GM19467 (cell line): Measurements from ENCODE around the gene TOPBP1.
"Not testable (repeated sequence)": the region's sequence is repeated elsewhere in the genome, so short reads cannot be mapped to it uniquely, and the experiment has no call there.

ENCODE experiments used
- ATAC-seq: cut with Tn5 transposase; IDR thresholded peaks from one replicate; pipeline ENCODE4 v1.9.1; 2021; ENCODE audit warnings: mild to moderate bottlenecking, moderate library complexity; ENCODE audit not compliant: unreplicated experiment

Gene TOPBP1

DNA sequence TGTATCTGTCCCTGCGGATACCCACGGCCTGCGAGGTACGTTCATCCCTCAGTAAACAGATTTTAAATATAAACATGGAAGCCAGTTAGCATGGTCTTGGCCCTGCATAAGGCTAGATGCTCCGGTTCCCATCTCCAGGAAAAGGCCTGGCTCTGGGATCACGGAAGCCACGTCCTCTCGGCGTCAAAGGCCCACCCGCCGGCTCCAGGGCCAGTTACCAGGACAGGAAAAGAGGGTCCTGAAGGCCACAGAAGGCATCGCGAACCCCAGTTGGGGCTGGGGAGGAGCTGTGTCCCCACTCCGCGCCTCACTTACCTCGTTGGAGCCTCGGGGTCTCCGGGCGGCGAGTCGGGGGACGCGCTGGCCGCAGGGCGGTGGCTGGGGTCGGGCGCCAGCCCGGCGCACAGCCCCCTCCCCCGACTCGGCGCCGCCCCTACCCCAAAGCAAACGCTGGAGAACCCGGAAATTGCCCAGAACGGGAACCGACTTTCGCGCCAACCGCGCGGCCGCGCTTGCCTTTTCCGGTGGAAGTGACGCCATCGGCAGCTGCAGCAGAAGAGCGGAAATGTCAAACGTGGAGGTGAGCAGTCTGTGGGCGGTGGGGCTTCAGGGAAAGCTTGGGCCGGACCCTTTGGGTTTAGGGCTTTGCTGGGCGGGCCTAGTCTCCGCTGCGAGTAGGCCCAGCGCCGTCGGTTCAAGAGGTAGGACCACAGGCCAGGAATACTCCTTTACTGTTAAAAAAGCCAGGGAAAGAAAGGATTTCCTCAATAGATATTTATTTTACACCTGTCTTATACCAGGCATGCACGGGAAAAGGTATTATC lies at the start of gene TOPBP1:
Gene TOPBP1, minus strand, starts transcription at position 488 of the 824 bp plus-strand sequence. CDS start 814 bp downstream, outside the sequence.
- peak; percentile 80 for ATAC-seq

DNA sequence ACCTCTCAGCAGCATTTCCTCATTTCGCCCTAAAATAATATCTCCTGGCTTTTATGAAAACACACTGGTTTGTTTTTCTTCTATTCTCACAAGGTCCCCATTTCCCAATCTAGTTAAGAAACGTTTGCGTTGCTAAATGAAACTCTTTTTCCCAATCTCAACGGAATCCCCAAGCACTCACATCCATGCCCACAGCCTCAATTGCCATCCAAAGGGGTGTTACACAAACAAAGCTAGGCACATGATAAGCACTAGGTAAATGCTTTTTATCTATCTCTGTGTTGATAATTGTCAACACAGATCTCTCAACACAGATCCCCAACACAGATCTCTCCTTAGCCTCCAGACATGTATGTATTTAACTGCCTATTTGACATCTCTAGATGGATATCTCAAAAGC lies 49.3 kb upstream of the TOPBP1 start:
- no peak for ATAC-seq

DNA sequence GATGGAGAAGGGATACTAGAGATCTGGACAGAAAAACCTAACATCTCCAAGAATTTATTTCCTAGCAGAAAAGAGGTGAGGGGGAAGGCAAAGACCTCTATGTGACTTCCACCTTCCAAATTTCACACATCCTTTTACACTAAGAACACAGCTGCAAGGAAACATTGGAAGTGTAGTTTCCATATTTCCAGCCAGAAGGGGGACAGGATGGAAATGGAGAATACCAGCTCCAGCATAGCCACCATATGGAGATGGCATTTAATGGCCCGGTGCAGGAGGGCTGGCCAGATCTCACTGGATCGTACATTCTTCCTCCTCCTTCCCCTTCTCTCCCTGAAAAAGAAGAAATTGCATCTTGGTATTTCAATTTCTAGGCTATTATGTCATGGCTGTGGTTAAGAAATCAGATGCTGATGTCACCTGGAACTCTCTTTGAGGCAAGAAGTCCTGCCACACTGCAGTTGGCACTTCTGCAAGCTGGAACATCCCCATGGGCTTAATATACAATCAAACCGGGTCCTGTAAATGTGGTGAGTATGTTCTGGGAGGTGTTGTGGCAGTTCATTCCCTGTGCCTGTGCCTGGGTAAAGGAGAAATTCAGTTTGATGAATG lies 47.5 kb upstream of the TOPBP1 start:
- ATAC-seq = no peak

DNA sequence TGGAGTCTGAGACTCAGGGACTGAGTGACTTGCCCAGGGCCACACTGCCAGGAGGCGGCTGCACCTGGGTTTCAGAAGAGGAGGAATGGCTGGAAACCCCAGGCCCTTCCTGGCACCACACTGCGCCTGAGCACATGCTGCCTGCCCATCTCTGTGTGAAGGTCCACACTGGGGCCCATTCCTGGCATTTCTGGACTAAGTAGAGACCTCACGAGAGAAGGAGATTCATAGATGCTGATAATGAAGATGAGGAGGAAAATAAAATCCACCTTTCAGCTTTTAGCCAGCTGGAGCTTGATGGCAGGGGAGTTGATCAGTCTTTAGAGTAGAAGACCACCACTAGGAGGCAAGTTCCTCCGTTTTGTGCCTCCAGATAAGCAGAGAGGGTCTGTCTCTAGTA lies 44.3 kb upstream of the TOPBP1 start:
- ATAC-seq = no peak

DNA sequence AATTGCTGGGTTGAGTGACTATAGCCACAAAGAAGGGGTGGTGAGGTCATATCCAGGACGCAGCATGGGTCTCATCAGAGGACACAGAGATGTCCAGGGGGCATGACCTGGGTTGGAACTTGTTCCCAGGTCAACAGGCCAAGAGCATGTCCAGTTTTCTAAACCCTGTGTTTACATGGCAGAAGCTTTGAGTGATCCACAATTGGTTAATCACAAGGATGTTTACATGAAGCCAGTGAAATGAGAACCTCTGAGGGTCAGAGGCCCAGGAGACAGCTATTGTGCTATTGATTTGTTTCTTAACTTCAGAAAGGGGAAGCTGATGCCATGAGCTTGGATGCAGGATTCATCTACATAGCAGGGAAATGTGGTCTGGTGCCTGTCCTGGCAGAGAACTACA lies 42.2 kb upstream of the TOPBP1 start:
- no peak for ATAC-seq

DNA sequence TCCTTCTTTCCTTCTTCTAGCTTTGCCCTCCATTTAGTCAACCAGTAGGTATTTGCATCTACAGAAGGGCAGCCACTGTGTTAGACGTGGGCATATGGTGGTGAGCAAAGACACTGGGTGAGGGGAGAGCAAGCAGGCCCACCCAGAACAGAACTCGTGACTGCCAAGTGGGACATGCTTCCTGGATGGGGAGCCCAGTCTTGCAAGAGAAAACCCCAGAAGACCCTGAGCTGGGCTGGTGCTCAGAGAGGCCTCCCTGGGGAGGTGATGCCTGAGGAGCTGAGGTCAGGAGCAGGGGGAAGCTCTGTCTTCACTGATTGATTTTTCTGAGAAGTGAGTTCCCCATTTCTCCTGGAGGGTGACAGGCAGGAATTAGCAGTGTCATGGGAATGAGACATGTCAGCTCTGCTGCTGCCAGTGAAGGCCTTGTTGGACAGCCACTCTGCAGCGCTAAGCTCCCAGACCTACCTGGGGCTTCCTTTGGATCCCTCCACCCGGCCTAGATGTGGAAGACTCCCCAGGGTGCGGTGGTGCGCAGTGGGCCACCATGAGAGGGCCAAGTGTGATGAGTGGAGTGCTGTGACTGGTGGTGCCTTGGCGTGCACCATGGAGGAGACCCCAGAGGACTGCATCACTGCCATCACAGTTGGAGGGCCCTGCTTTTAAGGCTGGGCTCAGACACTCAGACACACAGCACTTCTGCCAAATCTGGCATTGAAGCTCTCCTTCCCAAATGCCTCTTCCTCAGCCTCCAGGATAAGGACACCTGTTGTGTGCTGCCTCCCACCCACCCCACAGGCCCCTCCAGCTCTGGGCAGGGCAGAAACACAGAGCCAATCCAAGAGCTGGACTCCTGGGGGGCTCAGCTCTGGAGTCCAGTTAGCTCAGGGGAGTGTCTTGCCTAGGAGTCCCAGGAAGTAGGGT lies 40.0 kb upstream of the TOPBP1 start:
- no peak for ATAC-seq

DNA sequence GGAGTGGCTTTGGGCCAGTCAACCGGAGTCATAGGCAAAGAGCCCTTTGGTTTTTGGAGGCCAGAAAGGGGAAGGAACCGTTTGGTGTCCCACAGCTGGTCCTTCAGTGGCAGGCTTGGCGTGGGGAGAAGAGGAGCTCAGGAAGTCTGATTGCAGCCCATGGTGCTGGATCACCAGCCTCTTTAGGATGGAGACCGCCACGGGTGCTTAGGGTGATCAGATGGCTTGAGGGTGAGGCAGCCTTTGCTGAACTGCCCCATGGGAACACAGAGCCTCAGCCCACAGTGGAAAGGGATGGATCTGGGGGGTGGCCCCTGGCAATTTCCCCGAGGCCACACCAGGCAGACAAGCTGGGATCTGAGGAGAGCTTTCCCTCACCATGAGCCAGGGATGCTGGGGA lies 38.6 kb upstream of the TOPBP1 start:
- ATAC-seq = no peak

DNA sequence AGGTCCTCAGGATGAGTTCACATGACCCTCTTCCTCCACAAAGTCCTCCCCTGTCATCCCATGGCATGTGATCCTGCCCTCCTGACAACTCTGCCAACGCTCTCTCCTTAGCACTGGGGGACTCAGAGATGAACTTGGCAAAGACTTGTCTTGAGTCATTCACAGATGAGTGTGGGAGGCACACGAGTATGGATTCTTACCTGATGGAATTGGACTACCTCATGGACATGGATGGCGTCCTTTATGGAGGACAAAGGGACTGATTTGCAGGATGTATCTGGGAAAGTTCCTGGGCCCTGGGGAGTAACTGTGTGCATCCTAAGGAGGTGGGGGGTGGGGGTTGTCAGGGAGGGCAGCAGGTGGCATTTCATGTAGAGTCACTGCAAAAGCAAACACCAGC lies 38.2 kb upstream of the TOPBP1 start:
- ATAC-seq = no peak

DNA sequence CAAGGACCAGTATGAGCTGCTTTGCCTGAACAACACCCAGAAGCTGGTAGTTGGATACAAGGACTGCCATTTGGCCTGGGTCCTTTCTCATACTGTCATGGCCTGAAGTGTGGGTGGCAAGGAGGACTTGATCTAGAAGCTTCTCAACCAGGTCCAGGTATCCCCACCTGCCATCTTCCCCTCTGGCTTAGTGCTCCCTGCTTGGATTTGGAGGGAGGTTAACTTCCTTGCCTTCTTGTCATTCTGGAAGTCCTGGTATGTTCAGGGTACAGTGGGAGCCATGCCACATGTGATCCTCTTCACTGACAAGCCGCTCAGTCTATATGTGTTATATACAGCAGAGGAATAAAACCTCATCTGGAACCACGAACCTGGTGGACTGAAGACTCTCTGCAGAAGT lies 37.7 kb upstream of the TOPBP1 start:
- no peak for ATAC-seq

DNA sequence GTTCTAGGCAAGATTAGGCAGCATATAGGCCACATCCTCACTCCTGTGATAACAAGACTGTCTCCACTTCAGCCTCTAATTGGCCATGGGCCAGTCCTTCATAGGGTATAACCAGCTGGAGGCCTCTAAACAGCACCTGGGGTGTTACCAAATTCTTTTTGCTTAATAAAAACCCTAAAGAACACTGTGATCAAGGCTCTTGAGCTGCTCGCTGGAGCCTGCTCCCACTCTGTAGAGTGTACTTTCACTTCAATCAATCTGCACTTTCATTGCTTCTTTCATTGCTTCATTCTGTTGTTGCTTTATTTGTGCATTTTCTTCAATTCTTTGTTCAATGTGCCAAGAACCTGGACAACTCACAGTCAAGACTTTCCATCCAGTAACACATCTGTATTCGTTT lies 36.2 kb upstream of the TOPBP1 start:
- no peak for ATAC-seq

DNA sequence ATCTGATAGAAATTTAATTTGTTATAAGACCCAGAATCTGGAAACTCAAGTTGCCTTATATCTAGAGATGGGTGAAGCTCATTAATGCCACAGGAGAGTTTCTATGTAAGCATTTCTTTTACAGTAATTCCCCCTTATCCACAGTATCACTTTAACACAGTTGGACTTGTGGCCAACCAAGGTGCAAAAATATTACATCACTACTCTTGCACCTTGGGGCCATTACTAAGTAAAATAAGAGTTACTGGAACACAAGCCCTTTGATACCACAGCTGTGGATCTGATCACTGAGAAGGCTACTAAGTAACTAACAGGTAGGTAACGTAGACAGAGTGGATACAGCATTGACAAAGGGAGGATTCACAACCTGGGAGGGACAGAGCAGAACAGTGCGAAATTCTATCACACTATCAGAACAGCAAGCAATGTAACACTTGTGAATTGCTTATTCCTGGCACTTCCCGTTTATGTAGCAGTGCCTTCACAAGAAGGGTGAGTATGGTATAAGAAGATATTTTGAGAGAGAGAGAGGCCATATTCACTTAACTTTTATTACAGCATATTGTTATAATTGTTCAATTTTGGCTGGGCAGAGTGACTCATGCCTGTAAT lies 33.9 kb upstream of the TOPBP1 start:
- no peak for ATAC-seq

DNA sequence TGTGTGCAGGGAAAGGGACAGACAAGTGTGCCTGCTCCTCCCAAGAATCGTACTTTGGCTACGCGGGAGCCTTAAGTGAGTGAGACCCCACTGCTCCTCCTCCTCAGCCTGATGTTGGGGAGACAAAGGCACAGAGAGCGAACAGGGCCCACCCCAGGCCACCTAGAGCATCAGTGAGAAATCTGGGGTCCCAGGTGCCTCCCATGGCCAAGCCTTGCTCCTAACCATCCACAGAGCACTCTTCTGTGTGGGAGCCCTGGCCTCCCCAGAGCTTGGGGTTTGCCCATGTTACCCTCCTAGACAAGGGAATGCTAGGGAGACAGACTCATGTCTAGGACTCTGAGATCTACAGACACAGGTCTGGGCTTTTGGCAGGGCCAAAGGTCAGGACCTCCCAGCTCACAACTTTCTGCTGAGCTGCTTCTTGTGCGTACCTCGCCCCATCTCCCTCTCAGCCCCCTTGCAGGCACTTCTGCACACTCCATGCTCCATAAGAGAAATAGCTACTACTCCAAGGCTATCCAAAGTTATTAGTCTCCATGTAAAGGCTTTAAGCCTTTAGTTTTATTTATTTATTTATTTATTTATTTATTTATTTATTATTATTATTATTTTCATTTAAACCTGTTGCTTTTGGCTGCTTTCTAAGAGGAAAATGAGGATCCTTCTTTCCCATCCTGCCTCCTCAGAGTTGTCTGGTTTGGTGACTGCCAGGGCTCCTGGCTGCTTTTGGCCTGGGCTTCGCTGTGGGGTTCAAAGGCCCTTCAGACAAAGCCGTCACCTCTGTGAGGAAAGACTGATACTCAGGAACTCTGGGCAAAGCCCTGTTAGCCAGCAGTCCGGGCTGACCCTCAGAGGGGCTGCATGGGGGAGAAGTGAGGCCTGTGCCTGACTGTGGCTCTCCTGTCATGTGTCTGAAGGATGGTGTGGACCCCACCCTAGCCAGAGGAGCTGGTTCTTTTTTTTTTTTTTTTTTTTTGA lies 32.8 kb upstream of the TOPBP1 start:
- no peak for ATAC-seq

DNA sequence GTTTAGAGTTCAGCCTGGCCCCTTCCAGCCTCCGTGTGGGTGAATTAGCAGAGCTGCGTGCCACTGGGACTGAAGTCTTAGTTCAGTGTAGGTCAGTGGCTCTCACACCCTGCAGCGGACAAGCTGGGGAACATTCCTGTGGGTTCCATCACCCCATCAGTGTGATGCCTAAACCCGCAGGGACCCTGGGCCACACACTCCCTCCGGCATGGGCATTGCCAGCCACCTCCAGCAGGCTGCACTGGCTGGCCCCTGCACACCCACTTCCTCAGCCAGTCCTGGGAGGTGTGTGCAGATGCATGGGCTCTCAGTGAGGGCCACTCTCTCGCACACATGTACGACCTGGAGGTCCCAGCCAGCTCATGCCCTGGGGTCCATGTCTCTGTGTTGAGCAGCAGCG lies 32.1 kb upstream of the TOPBP1 start:
- ATAC-seq = no peak

DNA sequence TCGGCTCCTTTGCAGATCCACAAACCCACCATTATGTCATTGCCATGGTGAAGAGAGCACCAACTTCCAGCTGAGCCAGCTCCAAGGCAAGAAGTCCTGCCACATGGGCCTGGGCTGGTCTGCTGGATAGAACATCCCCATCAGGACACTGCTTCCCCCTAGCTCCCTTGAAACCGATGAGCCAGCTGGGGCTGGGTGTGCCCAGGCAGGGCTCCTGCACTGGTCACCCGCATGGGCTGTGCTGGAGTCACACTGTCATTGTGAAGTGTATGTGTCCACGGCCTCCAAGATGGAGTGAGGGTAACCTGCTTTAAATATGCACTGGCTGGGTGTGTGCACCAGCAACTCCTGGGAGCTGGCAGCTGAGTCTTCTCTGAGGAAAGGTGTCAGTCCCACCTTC lies 31.0 kb upstream of the TOPBP1 start:
- ATAC-seq = no peak

DNA sequence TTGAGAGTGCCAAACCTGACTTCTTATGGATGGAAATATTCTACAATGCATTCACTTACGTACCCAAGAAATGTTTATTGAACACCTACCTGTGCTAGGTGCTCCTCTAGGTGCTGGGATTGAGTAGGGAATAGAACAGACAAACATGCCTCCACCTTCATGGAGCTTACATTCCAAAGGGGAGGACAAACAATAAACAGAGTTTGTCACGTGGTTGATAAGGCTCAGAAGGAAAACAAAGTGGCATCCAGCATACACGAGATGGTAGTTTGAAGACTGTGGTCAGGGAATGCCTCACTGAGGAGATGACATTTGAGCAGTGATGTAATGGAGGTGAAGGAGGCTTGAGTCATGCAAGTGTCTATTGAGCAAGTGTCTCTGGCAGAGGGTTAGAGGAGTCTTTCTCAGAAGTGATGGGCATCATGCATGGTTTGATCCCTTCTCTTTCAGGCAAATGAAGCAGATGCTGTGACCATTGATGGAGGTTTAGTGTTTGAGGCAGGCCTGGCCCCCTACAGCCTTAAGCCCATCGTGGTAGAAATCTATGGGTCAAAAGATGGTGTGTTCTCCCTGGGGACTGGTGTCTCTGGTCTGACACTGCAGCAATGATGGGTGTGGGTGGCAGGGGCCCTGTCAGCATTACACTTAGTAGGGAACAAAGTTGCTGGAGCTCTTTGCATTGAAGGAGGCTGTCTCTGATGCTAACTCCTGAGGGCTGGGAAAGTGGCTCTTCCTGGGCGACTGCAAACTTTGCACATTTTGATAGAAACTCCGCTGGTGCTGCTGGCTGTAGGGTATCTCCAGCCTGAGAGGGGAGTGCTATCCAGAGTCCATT lies 29.7 kb upstream of the TOPBP1 start:
- no peak for ATAC-seq

DNA sequence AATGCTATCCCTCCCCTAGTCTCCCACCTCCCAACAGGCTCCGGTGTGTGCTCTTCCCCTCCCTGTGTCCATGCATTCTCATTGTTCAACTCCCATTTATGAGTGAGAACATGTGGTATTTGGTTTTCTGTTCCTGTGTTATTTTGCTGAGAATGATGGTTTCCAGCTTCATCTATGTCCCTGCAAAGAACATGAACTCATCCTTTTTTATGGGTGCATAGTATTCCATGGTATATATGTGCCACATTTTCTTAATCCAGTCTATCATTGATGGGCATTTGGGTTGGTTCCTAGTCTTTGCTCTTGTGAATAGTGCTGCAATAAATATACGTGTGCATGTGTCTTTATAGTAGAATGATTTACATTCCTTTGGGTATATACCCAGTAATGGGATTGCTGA lies 16.3 kb upstream of the TOPBP1 start:
- ATAC-seq = not testable (repeated sequence)

DNA sequence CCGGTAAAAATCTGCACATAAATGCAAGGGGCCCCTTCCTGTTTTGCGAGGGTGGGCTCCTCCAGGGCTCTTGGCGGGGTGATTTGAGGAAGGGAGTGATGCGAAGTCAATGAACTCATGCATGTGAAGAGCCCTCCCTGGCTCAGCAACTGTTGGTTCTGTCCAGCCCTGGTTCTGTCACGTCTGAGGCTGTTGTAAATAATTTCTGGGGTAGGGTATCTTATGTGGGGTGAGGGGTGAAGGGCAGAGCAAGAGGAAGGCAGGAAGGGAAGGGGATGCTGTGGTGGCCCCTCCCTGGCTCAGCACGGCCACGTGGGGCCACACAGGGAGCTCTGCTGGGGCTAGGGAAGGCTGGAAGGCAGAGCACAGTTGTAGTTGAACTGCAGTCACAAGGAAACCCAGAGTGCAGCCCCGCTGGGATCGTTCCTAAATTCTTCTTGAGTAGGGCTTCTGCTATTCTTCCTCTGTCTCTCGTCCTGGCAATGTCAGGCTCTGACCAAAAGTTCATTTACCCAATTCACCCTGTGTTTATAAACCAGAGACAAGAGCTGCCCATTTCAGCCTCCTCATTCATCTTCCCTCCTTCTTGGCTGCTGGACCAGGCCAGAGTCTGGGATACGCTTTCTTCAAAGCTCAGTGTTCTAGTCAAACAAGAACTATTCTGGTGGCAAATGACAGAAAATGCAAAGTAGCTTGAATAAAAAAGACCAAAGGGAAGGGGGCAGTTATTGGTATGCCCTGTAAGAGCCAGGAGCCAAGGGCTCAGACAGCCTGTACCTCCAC lies 14.8 kb upstream of the TOPBP1 start:
- no peak for ATAC-seq

DNA sequence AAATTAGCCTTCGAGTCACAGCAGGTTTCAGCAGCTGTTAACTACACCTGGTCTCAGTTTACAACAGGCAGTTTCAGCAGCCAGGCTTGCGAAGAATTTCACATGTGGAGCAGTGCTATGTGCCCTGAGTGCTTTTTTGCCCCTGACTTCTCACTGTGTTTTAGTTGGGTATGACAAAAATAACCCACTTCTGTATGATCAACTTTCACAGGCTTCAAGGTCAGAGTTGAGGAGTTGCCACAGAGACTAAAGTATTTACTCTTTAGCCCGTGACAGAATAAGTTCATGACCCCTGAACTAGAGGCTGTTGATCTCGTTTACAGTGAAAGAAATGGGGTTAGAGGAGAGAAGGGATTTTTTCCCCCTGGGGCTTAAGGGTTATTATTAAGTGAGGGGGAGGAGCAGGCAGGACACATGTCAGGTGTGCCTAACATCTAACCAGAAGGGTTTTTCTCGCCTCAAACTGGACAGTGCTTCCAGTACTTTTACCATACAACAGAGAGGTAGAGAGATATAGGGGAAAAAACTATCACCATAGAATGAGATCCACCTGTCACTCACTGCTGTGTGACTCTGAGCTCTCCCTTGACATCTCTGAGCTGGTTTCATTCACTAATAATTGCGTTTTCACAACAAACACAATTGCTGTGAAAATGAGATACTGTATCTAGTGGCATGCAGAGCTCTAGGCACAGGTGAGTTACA lies 14.0 kb upstream of the TOPBP1 start:
- no peak for ATAC-seq
